Panc1 (cell line): ENCODE measurements around the gene ASPN.

Experiments used
- CTCF ChIP-seq: fragments of 450-650 bp; IDR thresholded peaks from 2 replicates; pipeline ENCODE4 v1.5.1; 2017; ENCODE audit warnings: mild to moderate bottlenecking
- POLR2AphosphoS5 ChIP-seq: IDR thresholded peaks from 2 replicates; pipeline ENCODE4 v1.6.1; 2012; ENCODE audit warnings: mild to moderate bottlenecking, low read depth, low read length, moderate library complexity
- REST ChIP-seq, 2 experiments: IDR thresholded peaks; 2 replicates each; pipeline ENCODE4 v1.6.1; 2011 to 2012; ENCODE audit warnings: low read depth in 2 of 2, control low read depth in 1 of 2, low read length in 1 of 2, mild to moderate bottlenecking in 1 of 2, moderate library complexity in 1 of 2; ENCODE audit not compliant: insufficient read depth in 1 of 2
- SIN3A ChIP-seq: IDR thresholded peaks from 2 replicates; pipeline ENCODE4 v1.6.1; 2012; ENCODE audit warnings: low read depth, mild to moderate bottlenecking, low read length, moderate library complexity, borderline replicate concordance; ENCODE audit not compliant: insufficient read depth

GRCh38 chr9:92527291-92527828 is 45.1 kb upstream of the ASPN start:
- no peak for TF ChIP-seq REST (IDR thresholded peaks at IDR 0.05; ENCODE audit: insufficient read depth in 1 of 2, low read depth in 2 of 2, low read length in 1 of 2)
- TF ChIP-seq CTCF, result no peak
- TF ChIP-seq POLR2AphosphoS5, result no peak
- TF ChIP-seq SIN3A, result no peak
